ENCODE measurements around the gene PALM3.

PALM3 gene

GRCh38 chr19:14059652-14060155 lies 2.2 kb downstream of the PALM3 start:
- peak; percentile 11 for DNase-seq (ENCODE audit: low spot score)
- in situ Hi-C loops (cut with MboI; ENCODE audit: low sequenced_read_pairs, unreplicated experiment), result loop anchor here (25.0 kb wide), 1 partner anchor 447 kb away; no protein-coding TSS in a partner anchor
- TF ChIP-seq CTCF (IDR thresholded peaks at IDR 0.05; ENCODE audit: borderline replicate concordance, control extremely low read depth, extremely low read depth, insufficient read depth, missing control alignments), result no peak

- in situ Hi-C loops (cut with MboI; ENCODE audit: low sequenced_read_pairs, unreplicated experiment), result loop anchor here (25.0 kb wide), 1 partner anchor 447 kb away; no protein-coding TSS in a partner anchor
- TF ChIP-seq CTCF (IDR thresholded peaks at IDR 0.05; ENCODE audit: borderline replicate concordance, control extremely low read depth, extremely low read depth, insufficient read depth, missing control alignments), result peak; percentile 71
- peak; percentile 84 for DNase-seq (ENCODE audit: low spot score)
Measured at GRCh38 chr19:14059093-14059480, 2.8 kb downstream of the PALM3 start.

GRCh38 chr19:14058182-14059092 lies 3.4 kb downstream of the PALM3 start:
- peak; percentile 30 for DNase-seq (ENCODE audit: low spot score)
- no peak for TF ChIP-seq CTCF (IDR thresholded peaks at IDR 0.05; ENCODE audit: borderline replicate concordance, control extremely low read depth, extremely low read depth, insufficient read depth, missing control alignments)
- in situ Hi-C loops (cut with MboI; ENCODE audit: low sequenced_read_pairs, unreplicated experiment), result loop anchor here (25.0 kb wide), 1 partner anchor 446 kb away; no protein-coding TSS in a partner anchor

- in situ Hi-C loops (cut with MboI; ENCODE audit: low sequenced_read_pairs, unreplicated experiment), result loop anchor here (25.0 kb wide), 1 partner anchor 445 kb away; no protein-coding TSS in a partner anchor
- TF ChIP-seq CTCF (IDR thresholded peaks at IDR 0.05; ENCODE audit: borderline replicate concordance, control extremely low read depth, extremely low read depth, insufficient read depth, missing control alignments), result no peak
- peak; percentile 37 for DNase-seq (ENCODE audit: low spot score)
Measured at GRCh38 chr19:14056741-14057356, 5.0 kb downstream of the PALM3 start.

GRCh38 chr19:14056069-14056666 lies 5.7 kb downstream of the PALM3 start:
- no peak for DNase-seq (ENCODE audit: low spot score)
- in situ Hi-C loops (cut with MboI; ENCODE audit: low sequenced_read_pairs, unreplicated experiment), result loop anchor here (25.0 kb wide), 1 partner anchor 444 kb away; no protein-coding TSS in a partner anchor
- TF ChIP-seq CTCF (IDR thresholded peaks at IDR 0.05; ENCODE audit: borderline replicate concordance, control extremely low read depth, extremely low read depth, insufficient read depth, missing control alignments), result no peak

- in situ Hi-C loops (cut with MboI; ENCODE audit: low sequenced_read_pairs, unreplicated experiment), result loop anchor here (25.0 kb wide), 1 partner anchor 443 kb away; no protein-coding TSS in a partner anchor
- no peak for TF ChIP-seq CTCF (IDR thresholded peaks at IDR 0.05; ENCODE audit: borderline replicate concordance, control extremely low read depth, extremely low read depth, insufficient read depth, missing control alignments)
- DNase-seq (ENCODE audit: low spot score), result peak; percentile 17
Measured at GRCh38 chr19:14055396-14055795, 6.5 kb downstream of the PALM3 start.

Data from GM13976 (cell line).